ENCODE results near the gene HTR6.

Gene HTR6

GRCh38 chr1:19723874-19724273 lies 59.2 kb downstream of the HTR6 start:
- DNase-seq (ENCODE audit: extremely low spot score): no peak
- CTCF ChIA-PET: no interaction called here
- TF ChIP-seq HDGF (IDR thresholded peaks at IDR 0.05; ENCODE audit: borderline replicate concordance): no peak
- TF ChIP-seq CTBP1 (IDR thresholded peaks at IDR 0.05; ENCODE audit: borderline replicate concordance): no peak
- TF ChIP-seq, protein P1, sequence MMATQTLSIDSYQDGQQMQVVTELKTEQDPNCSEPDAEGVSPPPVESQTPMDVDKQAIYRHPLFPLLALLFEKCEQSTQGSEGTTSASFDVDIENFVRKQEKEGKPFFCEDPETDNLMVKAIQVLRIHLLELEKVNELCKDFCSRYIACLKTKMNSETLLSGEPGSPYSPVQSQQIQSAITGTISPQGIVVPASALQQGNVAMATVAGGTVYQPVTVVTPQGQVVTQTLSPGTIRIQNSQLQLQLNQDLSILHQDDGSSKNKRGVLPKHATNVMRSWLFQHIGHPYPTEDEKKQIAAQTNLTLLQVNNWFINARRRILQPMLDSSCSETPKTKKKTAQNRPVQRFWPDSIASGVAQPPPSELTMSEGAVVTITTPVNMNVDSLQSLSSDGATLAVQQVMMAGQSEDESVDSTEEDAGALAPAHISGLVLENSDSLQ (IDR thresholded peaks at IDR 0.05): no peak
- no peak for TF ChIP-seq ELF4 (IDR thresholded peaks at IDR 0.05)
- POLR2A ChIA-PET: no interaction called here

DNA sequence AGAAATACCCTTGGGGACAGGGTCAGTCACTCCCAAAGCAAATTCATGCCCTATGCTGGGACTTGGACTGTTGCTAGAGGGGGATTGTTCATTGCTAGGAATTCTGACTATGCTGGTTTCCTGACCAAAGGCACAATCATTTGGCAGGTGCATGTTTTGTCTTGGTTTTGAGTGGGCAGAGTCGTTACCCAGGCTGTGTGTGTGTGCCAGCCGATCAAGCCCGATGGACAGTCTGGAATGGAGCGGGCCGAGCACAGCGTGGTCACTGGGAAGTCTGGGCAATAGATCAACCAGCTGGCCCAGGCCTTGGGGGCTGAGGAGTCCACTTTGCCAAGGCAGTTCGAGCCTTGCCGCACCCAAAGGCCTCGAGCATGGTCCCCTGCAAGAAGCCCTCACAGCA lies 60.9 kb downstream of the HTR6 start:
- ChIA-PET POLR2A (interaction anchor here (0.6 kb wide), 1 partner anchor 10 kb away, joined by 3 read pairs; no protein-coding TSS in a partner anchor), CTCF (interaction anchor here (1.1 kb wide), 1 partner anchor 10 kb away, joined by 3 read pairs; no protein-coding TSS in a partner anchor)
- DNase-seq (ENCODE audit: extremely low spot score): no peak
- TF ChIP-seq NFRKB (IDR thresholded peaks at IDR 0.05) (no peak), BHLHE40 (IDR thresholded peaks at IDR 0.05; ENCODE audit: borderline replicate concordance) (no peak), LEF1 (IDR thresholded peaks at IDR 0.05; ENCODE audit: borderline replicate concordance) (no peak), HDGF (IDR thresholded peaks at IDR 0.05; ENCODE audit: borderline replicate concordance) (no peak), ARNT (IDR thresholded peaks at IDR 0.05) (no peak), SP1 (IDR thresholded peaks at IDR 0.05) (no peak), FOXM1 (IDR thresholded peaks at IDR 0.05; ENCODE audit: borderline replicate concordance) (no peak), TARDBP (IDR thresholded peaks at IDR 0.05) (no peak), ELF4 (IDR thresholded peaks at IDR 0.05) (no peak), FOXK2 (IDR thresholded peaks at IDR 0.05) (no peak), FOXA1 (IDR thresholded peaks at IDR 0.05) (no peak), CTBP1 (IDR thresholded peaks at IDR 0.05; ENCODE audit: borderline replicate concordance) (no peak), ZNF384 (IDR thresholded peaks at IDR 0.05) (no peak), SUZ12 (IDR thresholded peaks at IDR 0.05) (no peak), L3MBTL2 (conservative IDR thresholded peaks at IDR 0.05) (no peak)
- TF ChIP-seq, protein P1 (IDR thresholded peaks at IDR 0.05): no peak

DNA sequence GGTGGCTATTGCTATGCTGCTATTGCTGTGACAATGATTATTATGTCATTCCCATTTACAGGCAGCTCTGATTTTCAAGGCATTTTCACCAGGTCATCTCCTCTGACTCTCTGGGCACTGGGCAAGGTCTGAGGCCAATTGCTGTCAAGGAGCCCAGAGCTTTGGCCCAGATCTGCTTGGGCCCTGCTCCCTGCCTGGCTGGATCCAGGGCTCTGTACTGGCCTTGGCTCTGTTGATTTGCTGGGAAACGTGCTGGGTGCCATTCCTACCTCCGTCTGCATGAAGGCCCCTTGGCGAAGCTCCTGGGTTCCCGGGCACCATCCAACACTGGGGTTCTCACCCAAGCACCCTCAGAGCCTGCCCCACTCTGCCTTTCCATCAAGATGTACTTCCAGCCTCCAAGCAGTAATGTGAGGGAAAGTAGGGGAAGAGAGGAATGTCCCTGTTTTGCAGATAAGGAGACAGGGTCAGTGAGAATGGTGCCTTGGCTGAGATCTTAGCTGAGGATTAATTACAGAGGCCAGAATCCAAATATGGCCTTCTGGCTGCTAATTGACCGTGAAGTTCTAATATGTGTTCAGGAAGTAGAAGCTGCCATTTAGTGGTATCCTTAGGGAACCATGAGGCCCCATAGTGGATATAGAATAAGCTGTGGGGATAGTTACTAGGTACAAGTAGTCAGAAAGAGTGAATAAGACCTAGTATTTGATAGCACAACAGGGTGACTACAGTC lies 63.9 kb downstream of the HTR6 start:
- CTCF ChIA-PET: interaction anchor here (0.6 kb wide), 1 partner anchor 69 kb away, joined by 3 read pairs; no protein-coding TSS in a partner anchor
- TF ChIP-seq FOXM1 (IDR thresholded peaks at IDR 0.05; ENCODE audit: borderline replicate concordance) (no peak), NFRKB (IDR thresholded peaks at IDR 0.05) (no peak), L3MBTL2 (conservative IDR thresholded peaks at IDR 0.05) (no peak), FOXA1 (IDR thresholded peaks at IDR 0.05) (no peak)
- POLR2A ChIA-PET: no interaction called here
- DNase-seq (ENCODE audit: extremely low spot score): no peak

- CTCF ChIA-PET: interaction anchor here (0.6 kb wide), 1 partner anchor 15 kb away, joined by 3 read pairs; no protein-coding TSS in a partner anchor
- no peak for DNase-seq (ENCODE audit: extremely low spot score)
- no peak for TF ChIP-seq ELF4 (IDR thresholded peaks at IDR 0.05)
- no peak for TF ChIP-seq L3MBTL2 (conservative IDR thresholded peaks at IDR 0.05)
- no peak for TF ChIP-seq NFRKB (IDR thresholded peaks at IDR 0.05)
- no peak for TF ChIP-seq FOXK2 (IDR thresholded peaks at IDR 0.05)
- TF ChIP-seq, protein P1 (IDR thresholded peaks at IDR 0.05): no peak
- TF ChIP-seq BHLHE40 (IDR thresholded peaks at IDR 0.05; ENCODE audit: borderline replicate concordance): no peak
- no peak for TF ChIP-seq ZNF384 (IDR thresholded peaks at IDR 0.05)
- TF ChIP-seq SP1 (IDR thresholded peaks at IDR 0.05): no peak
- POLR2A ChIA-PET: no interaction called here
These were observed 65.6 kb downstream of the HTR6 start for GRCh38 chr1:19730232-19730631.
